ENCODE data around the gene BCO1.

BCO1 gene

DNA sequence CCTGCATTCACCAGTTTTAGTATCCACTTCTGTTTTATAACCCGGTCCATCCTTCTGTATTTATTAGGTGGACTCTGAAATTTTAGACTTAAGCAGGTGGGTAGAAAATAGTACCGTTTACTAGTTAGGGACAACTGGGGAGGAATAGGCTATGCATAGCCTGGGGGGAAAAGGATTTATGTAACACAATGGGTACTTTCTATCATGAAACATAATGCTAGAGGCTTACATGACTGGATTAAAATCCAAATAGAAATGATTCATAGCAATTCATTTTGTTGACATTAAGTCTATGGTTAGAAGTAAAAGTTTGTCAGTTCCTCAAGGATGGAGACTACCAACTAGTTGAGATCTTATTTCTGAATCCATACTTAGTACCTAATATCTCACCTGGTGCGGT, 94.9 kb downstream of the BCO1 start:
- TF ChIP-seq MYC (IDR thresholded peaks at IDR 0.05; ENCODE audit: low read depth, low read length) (no peak), MAX (IDR thresholded peaks at IDR 0.05; ENCODE audit: low read depth, low read length) (no peak), POLR2A (IDR thresholded peaks at IDR 0.05; ENCODE audit: extremely low read depth, insufficient read length) (no peak)
- TF ChIP-seq, protein P1, sequence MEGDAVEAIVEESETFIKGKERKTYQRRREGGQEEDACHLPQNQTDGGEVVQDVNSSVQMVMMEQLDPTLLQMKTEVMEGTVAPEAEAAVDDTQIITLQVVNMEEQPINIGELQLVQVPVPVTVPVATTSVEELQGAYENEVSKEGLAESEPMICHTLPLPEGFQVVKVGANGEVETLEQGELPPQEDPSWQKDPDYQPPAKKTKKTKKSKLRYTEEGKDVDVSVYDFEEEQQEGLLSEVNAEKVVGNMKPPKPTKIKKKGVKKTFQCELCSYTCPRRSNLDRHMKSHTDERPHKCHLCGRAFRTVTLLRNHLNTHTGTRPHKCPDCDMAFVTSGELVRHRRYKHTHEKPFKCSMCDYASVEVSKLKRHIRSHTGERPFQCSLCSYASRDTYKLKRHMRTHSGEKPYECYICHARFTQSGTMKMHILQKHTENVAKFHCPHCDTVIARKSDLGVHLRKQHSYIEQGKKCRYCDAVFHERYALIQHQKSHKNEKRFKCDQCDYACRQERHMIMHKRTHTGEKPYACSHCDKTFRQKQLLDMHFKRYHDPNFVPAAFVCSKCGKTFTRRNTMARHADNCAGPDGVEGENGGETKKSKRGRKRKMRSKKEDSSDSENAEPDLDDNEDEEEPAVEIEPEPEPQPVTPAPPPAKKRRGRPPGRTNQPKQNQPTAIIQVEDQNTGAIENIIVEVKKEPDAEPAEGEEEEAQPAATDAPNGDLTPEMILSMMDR (IDR thresholded peaks at IDR 0.05; ENCODE audit: low read depth, low read length) = no peak
- no peak overlapping the region for H3K4me3 ChIP-seq (ENCODE audit: low read depth, low read length)
- DNase-seq (ENCODE audit: low read depth) = no peak

GRCh38 chr16:81335669-81336068, 97.2 kb downstream of the BCO1 start:
- DNase-seq (ENCODE audit: low read depth) = no peak
- no peak overlapping the region for H3K4me3 ChIP-seq (ENCODE audit: low read depth, low read length)
- no peak for TF ChIP-seq MYC (IDR thresholded peaks at IDR 0.05; ENCODE audit: low read depth, low read length)
- TF ChIP-seq POLR2A (IDR thresholded peaks at IDR 0.05; ENCODE audit: extremely low read depth, insufficient read length) = no peak
- TF ChIP-seq, protein P1 (IDR thresholded peaks at IDR 0.05; ENCODE audit: low read depth, low read length) = no peak
- no peak for TF ChIP-seq MAX (IDR thresholded peaks at IDR 0.05; ENCODE audit: low read depth, low read length)

DNA sequence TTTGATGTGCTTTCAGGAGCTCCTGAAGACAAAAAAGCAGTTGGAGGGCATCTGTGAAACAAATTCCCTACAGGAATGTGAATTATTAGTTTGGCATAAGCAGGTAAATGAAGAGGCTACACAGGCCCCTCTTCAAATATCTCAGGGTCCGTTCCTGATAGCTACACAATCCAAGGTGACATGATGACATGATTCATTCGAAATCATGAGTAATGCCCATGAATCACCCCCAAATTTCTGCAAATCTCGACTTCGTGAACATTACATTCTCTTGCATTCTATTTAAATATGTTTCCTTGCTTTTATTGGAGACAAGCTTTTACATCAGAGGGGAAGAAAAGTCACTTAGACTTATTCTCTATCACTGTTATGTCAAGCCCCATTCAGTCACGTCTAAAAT, 98.6 kb downstream of the BCO1 start:
- no peak for DNase-seq (ENCODE audit: low read depth)
- TF ChIP-seq POLR2A (IDR thresholded peaks at IDR 0.05; ENCODE audit: extremely low read depth, insufficient read length) = no peak
- TF ChIP-seq, protein P1 (IDR thresholded peaks at IDR 0.05; ENCODE audit: low read depth, low read length) = no peak
- no peak for TF ChIP-seq MAX (IDR thresholded peaks at IDR 0.05; ENCODE audit: low read depth, low read length)
- no peak for TF ChIP-seq MYC (IDR thresholded peaks at IDR 0.05; ENCODE audit: low read depth, low read length)

More for the DNA sequence above, 98.6 kb downstream of the BCO1 start:
- no peak overlapping the region for H3K4me3 ChIP-seq (ENCODE audit: low read depth, low read length)
